ENCODE data around the gene NKIRAS1. TPM values are rescaled to one million over a fixed set of nuclear protein-coding genes. Genes with fewer than 3 reads are reported as not detected.

NKIRAS1 gene
- total RNA-seq, 2 experiments from 2014 or later, result 4.0 to 4.7 TPM

- no peaks in the 10 kb centered on the region for H4K20me1 ChIP-seq (ENCODE audit: insufficient read depth, low read length)
- ChIA-PET POLR2A (interaction anchor here (0.7 to 1.8 kb wide), 2 partner anchors 10 to 210 kb away, joined by 3 to 6 read pairs; partner anchors contain the start of genes NKIRAS1 and RPL15), CTCF (ENCODE audit: unreplicated experiment) (no interaction called here)
- BruUV-seq (replicated peaks), result no TSS peak
- TF ChIP-seq EZH2phosphoT487 (IDR thresholded peaks at IDR 0.05; ENCODE audit: borderline replicate concordance, low read depth, low read length) (no peak), CTCF (conservative IDR thresholded peaks at IDR 0.05; ENCODE audit: low read length) (peak; percentile 47)
- DNase-seq (ENCODE audit: low spot score), result no peak
- intact Hi-C loops (cut with micrococcal nuclease; ENCODE audit: unreplicated experiment), result no loop called here
- no peak overlapping the region for H3K4me2 ChIP-seq (ENCODE audit: low read length)
- H2AFZ ChIP-seq (ENCODE audit: low read length), result no peak overlapping the region
- H3K4me3 ChIP-seq (ENCODE audit: low read depth, low read length, poor library complexity, severe bottlenecking), result no peak overlapping the region
- peaks cover 4% of the 10 kb centered on the region for H3K4me1 ChIP-seq (ENCODE audit: insufficient read depth, low read length, poor library complexity, severe bottlenecking)
- no peak overlapping the region for H3K27ac ChIP-seq (ENCODE audit: low read depth, low read length, poor library complexity, severe bottlenecking)
- H3K9me2 ChIP-seq (ENCODE audit: insufficient read depth, low read length), result no peaks in the 10 kb centered on the region
- H3K36me3 ChIP-seq (ENCODE audit: insufficient read depth, low read length), result peaks cover 6% of the 10 kb centered on the region
- no peaks in the 10 kb centered on the region for H3K79me2 ChIP-seq (ENCODE audit: insufficient read depth, low read depth, low read length)
- no peaks in the 10 kb centered on the region for H3K9me3 ChIP-seq (ENCODE audit: low read length)
These were observed 9.9 kb upstream of the NKIRAS1 start for GRCh38 chr3:23926736-23927135.

- ChIA-PET POLR2A (interaction anchor here (1.8 kb wide), 1 partner anchor 9 kb away, joined by 6 read pairs; the partner anchor contains the start of genes NKIRAS1 and RPL15), CTCF (ENCODE audit: unreplicated experiment) (no interaction called here)
- Histone ChIP-seq H3K4me2 (ENCODE audit: low read length) (no peak overlapping the region), H3K9me3 (ENCODE audit: low read length) (no peaks in the 10 kb centered on the region), H2AFZ (ENCODE audit: low read length) (no peak overlapping the region), H4K20me1 (ENCODE audit: insufficient read depth, low read length) (no peaks in the 10 kb centered on the region), H3K27ac (ENCODE audit: low read depth, low read length, poor library complexity, severe bottlenecking) (no peak overlapping the region), H3K4me1 (ENCODE audit: insufficient read depth, low read length, poor library complexity, severe bottlenecking) (no peaks in the 10 kb centered on the region), H3K36me3 (ENCODE audit: insufficient read depth, low read length) (peaks cover 11% of the 10 kb centered on the region), H3K9me2 (ENCODE audit: insufficient read depth, low read length) (no peaks in the 10 kb centered on the region), H3K79me2 (ENCODE audit: insufficient read depth, low read depth, low read length) (no peaks in the 10 kb centered on the region), H3K4me3 (ENCODE audit: low read depth, low read length, poor library complexity, severe bottlenecking) (no peak overlapping the region)
- intact Hi-C loops (cut with micrococcal nuclease; ENCODE audit: unreplicated experiment), result no loop called here
- no TSS peak for BruUV-seq (replicated peaks)
- DNase-seq (ENCODE audit: low spot score), result no peak
- no peak for TF ChIP-seq CTCF (conservative IDR thresholded peaks at IDR 0.05; ENCODE audit: low read length)
- TF ChIP-seq EZH2phosphoT487 (IDR thresholded peaks at IDR 0.05; ENCODE audit: borderline replicate concordance, low read depth, low read length), result no peak
These were observed 9.5 kb upstream of the NKIRAS1 start for GRCh38 chr3:23926246-23926645.

- H3K9me3 ChIP-seq (ENCODE audit: low read length), result no peaks in the 10 kb centered on the region
- H4K20me1 ChIP-seq (ENCODE audit: insufficient read depth, low read length), result peaks cover 13% of the 10 kb centered on the region; the same call in 1 of the 2 replicates
- POLR2A ChIA-PET, result interaction anchor here (0.6 to 2.6 kb wide), 7 partner anchors 10 to 82 kb away, joined by 3 to 8 read pairs (median 3); no protein-coding TSS in a partner anchor
- no peak for DNase-seq (ENCODE audit: low spot score)
- H3K36me3 ChIP-seq (ENCODE audit: insufficient read depth, low read length), result peaks cover 35% of the 10 kb centered on the region
- H3K4me2 ChIP-seq (ENCODE audit: low read length), result no peak overlapping the region
- peaks cover 13% of the 10 kb centered on the region for H3K79me2 ChIP-seq (ENCODE audit: insufficient read depth, low read depth, low read length)
- H3K9me2 ChIP-seq (ENCODE audit: insufficient read depth, low read length), result no peaks in the 10 kb centered on the region
- BruUV-seq (replicated peaks), result no TSS peak
- no peak overlapping the region for H3K27ac ChIP-seq (ENCODE audit: low read depth, low read length, poor library complexity, severe bottlenecking)
- no peak for TF ChIP-seq CTCF (conservative IDR thresholded peaks at IDR 0.05; ENCODE audit: low read length)
- no peak for TF ChIP-seq EZH2phosphoT487 (IDR thresholded peaks at IDR 0.05; ENCODE audit: borderline replicate concordance, low read depth, low read length)
- intact Hi-C loops (cut with micrococcal nuclease; ENCODE audit: unreplicated experiment), result no loop called here
- peaks cover 16% of the 10 kb centered on the region for H3K4me1 ChIP-seq (ENCODE audit: insufficient read depth, low read length, poor library complexity, severe bottlenecking)
- no peak overlapping the region for H3K4me3 ChIP-seq (ENCODE audit: low read depth, low read length, poor library complexity, severe bottlenecking)
- CTCF ChIA-PET (ENCODE audit: unreplicated experiment), result interaction anchor here (0.5 to 1.2 kb wide), 3 partner anchors 12 to 1290 kb away, joined by 3 read pairs; no protein-coding TSS in a partner anchor
- H2AFZ ChIP-seq (ENCODE audit: low read length), result no peak overlapping the region
These were observed 7.0 kb upstream of the NKIRAS1 start for GRCh38 chr3:23923786-23924185.

All from OCI-LY7 (cell line).